GM12878 (cell line): ENCODE results near the gene ATP6V0D1. TPM values are rescaled to one million over a fixed set of nuclear protein-coding genes. Genes with fewer than 3 reads are reported as not detected.

Experiments used
- ATAC-seq: fragments of 200-7000 bp; cut with Tn5 transposase; 3 replicates; pipeline ENCODE4 v1.9.1; 2020; ENCODE audit warnings: mild to moderate bottlenecking, moderate library complexity
- BruUV-seq: library from RNA; stranded (reverse); fragments of 400-500 nt; replicated peaks from 2 replicates; lab custom pipeline; 2021; lab: Mats Ljungman, UMichigan
- CTCF ChIA-PET: fragments of 300-600 bp; sonication (Branson Sonifier 250); formaldehyde crosslinking; extraction: SDS; loops from one replicate; lab custom pipeline; 2021; ENCODE audit warnings: inconsistent platforms; lab: Yijun Ruan, JAX
- POLR2A ChIA-PET: fragments of 350-600 bp; formaldehyde crosslinking; extraction: SDS; loops from one replicate; lab custom pipeline; 2021; ENCODE audit warnings: inconsistent platforms; lab: Charles Lee
- RAD21 ChIA-PET: fragments of 300-600 bp; sonication (Branson Sonifier 250); formaldehyde crosslinking; loops from one replicate; lab custom pipeline; 2023; ENCODE audit warnings: antibody characterized with exemption; ENCODE audit not compliant: unreplicated experiment; lab: Charles Lee
- SMC1A ChIA-PET: fragments of 300-600 bp; sonication (Branson Sonifier 250); formaldehyde crosslinking; loops from one replicate; lab custom pipeline; 2023; ENCODE audit not compliant: unreplicated experiment, uncharacterized antibody; lab: Charles Lee
- DNase-seq: peaks from one replicate; pipeline ENCODE4 v3.0.0-alpha.2; 2011; ENCODE audit warnings: low read depth, low spot score
- FAIRE-seq: peaks from 3 replicates; lab custom pipeline; 2011; peaks lifted over from hg19 to GRCh38; lab: Jason Lieb, UNC
- H2AFZ ChIP-seq: 2 replicates; pipeline ENCODE4 v1.6.0; 2011; ENCODE audit warnings: low read depth, low read length, control low read depth; ENCODE audit not compliant: control insufficient read depth
- H3K27ac ChIP-seq: 2 replicates; pipeline ENCODE4 v1.5.1; 2011; ENCODE audit warnings: control low read depth; ENCODE audit not compliant: control insufficient read depth, insufficient read depth
- H3K27me3 ChIP-seq, 2 experiments: replicated peaks in 1 of 2; 2 replicates each; pipeline versions ENCODE4 v1.6.0 to v1.6.1; 2011; ENCODE audit warnings: low read length in 1 of 2; ENCODE audit not compliant: control insufficient read depth in 2 of 2, insufficient read depth in 2 of 2
- H3K36me3 ChIP-seq, 2 experiments: 2 replicates each; pipeline ENCODE4 v1.5.1; 2011; ENCODE audit warnings: low read length in 1 of 2; ENCODE audit not compliant: control insufficient read depth in 2 of 2, insufficient read depth in 2 of 2
- H3K4me1 ChIP-seq: 2 replicates; pipeline ENCODE4 v1.6.1; 2011; ENCODE audit warnings: mild to moderate bottlenecking, low read length, moderate library complexity, mixed read lengths; ENCODE audit not compliant: control insufficient read depth, insufficient read depth
- H3K4me2 ChIP-seq: 2 replicates; pipeline ENCODE4 v1.6.0; 2011; ENCODE audit warnings: control low read depth; ENCODE audit not compliant: control insufficient read depth, insufficient read depth
- H3K4me3 ChIP-seq: fragments of 200-600 bp; sonication (generic); 2 replicates; pipeline ENCODE4 v1.5.1; 2016
- H3K79me2 ChIP-seq: 2 replicates; pipeline ENCODE4 v1.6.0; 2011; ENCODE audit warnings: low read length; ENCODE audit not compliant: control insufficient read depth, insufficient read depth
- H3K9ac ChIP-seq: 2 replicates; pipeline ENCODE4 v1.8.0; 2011; ENCODE audit warnings: low read length, control low read depth, mixed read lengths; ENCODE audit not compliant: control insufficient read depth, insufficient read depth
- H3K9me3 ChIP-seq: replicated peaks from 3 replicates; pipeline ENCODE4 v1.5.1; 2011; ENCODE audit warnings: mild to moderate bottlenecking, low read length; ENCODE audit not compliant: control insufficient read depth, insufficient read depth
- H4K20me1 ChIP-seq: 2 replicates; pipeline ENCODE4 v1.6.0; 2011; ENCODE audit not compliant: control insufficient read depth, insufficient read depth
- BHLHE40 ChIP-seq, 2 experiments: fragments of 450-650 bp in 1 of 2; IDR thresholded peaks; 2 replicates each; pipeline ENCODE4 v1.6.1; 2011 to 2017; ENCODE audit warnings: low read depth in 2 of 2, borderline replicate concordance in 1 of 2, improper control_type of control experiment in 1 of 2, low read length in 1 of 2, mild to moderate bottlenecking in 1 of 2
- CREM ChIP-seq: IDR thresholded peaks from 2 replicates; pipeline ENCODE4 v1.6.1; 2014; ENCODE audit warnings: antibody characterized with exemption, low read depth
- KLF5 ChIP-seq: fragments of 450-650 bp; IDR thresholded peaks from 2 replicates; pipeline ENCODE4 v1.6.1; 2014; ENCODE audit warnings: mild to moderate bottlenecking; ENCODE audit not compliant: partially characterized antibody
- LARP7 ChIP-seq: fragments of 450-650 bp; IDR thresholded peaks from 2 replicates; pipeline ENCODE4 v1.6.1; 2017; ENCODE audit warnings: mild to moderate bottlenecking
- RCOR1 ChIP-seq: conservative IDR thresholded peaks from 2 replicates; pipeline ENCODE4 v1.6.1; 2012; ENCODE audit warnings: low read depth, low read length, improper control_type of control experiment
- SIX5 ChIP-seq: IDR thresholded peaks from 2 replicates; pipeline ENCODE4 v1.6.1; 2011; ENCODE audit warnings: mild to moderate bottlenecking, low read depth, low read length, moderate library complexity; ENCODE audit not compliant: severe bottlenecking
- SP1 ChIP-seq: IDR thresholded peaks from one replicate; pipeline ENCODE4 v1.6.1; 2011; ENCODE audit warnings: low read depth, low read length
- ZBTB40 ChIP-seq: fragments of 450-650 bp; IDR thresholded peaks from 2 replicates; pipeline ENCODE4 v1.6.1; 2016; ENCODE audit warnings: mild to moderate bottlenecking, moderate library complexity, borderline replicate concordance
- ZZZ3 ChIP-seq: IDR thresholded peaks from 2 replicates; pipeline ENCODE4 v1.6.1; 2011; ENCODE audit warnings: low read depth; ENCODE audit not compliant: control insufficient read depth, insufficient read length
- WGBS: methylation state at CpG from one replicate; pipeline ENCODE4 v1.1.6; 2016; ENCODE audit warnings: low lambda C conversion rate; ENCODE audit not compliant: insufficient replicate concordance, insufficient coverage; ENCODE audit errors: missing lambda C conversion rate; 5-methylcytosine and 5-hydroxymethylcytosine counted together
- in situ Hi-C: fragments of 300-500 bp; cut with MboI; formaldehyde crosslinking; loops from 9 replicates; pipeline ENCODE4 v1.14.3; 2018; ENCODE audit warnings: mixed read lengths
- intact Hi-C: fragments of 100-400 bp; cut with micrococcal nuclease; formaldehyde crosslinking; loops from one replicate; pipeline ENCODE4 v1.14.2; 2022; ENCODE audit not compliant: unreplicated experiment
- polyA plus RNA-seq, 11 experiments: library from polyadenylated mRNA; depleted of rRNA in 4 of 11; unstranded in 6 of 11; stranded (reverse) in 5 of 11; fragments of >200 nt; fragmentation: Nextera tagmentation in 4 of 11; fragmentation: Illumina TruSeq in 1 of 11; extraction: Ambion mirVana in 4 of 11; extraction: Trizol in 1 of 11; gene quantifications; 1 replicate in 1 of 11; 2 replicates in 10 of 11; pipeline versions ENCODE4 v1.2.1 to v1.2.3, GENCODE V29; 2011 to 2016; ENCODE audit warnings: inconsistent platforms in 2 of 11, missing spikeins in 2 of 11, low read depth in 1 of 11
- total RNA-seq, 4 experiments: library from RNA; depleted of rRNA in 3 of 4; stranded (reverse); fragments of >200 nt in 3 of 4; fragmentation: Illumina TruSeq in 1 of 4; extraction: Trizol in 1 of 4; gene quantifications; 2 replicates each; pipeline versions ENCODE4 v1.2.1 to v1.2.3, GENCODE V29; 2013 to 2021
- TF ChIP-seq, protein P1 (sequence below): fragments of 450-650 bp; formaldehyde crosslinking; IDR thresholded peaks from 2 replicates; pipeline ENCODE4 v1.4.0; 2022; ENCODE audit warnings: mild to moderate bottlenecking, moderate library complexity
- TF ChIP-seq, protein P2 (sequence below): fragments of 450-650 bp; IDR thresholded peaks from 2 replicates; pipeline ENCODE4 v1.6.1; 2017; ENCODE audit warnings: mild to moderate bottlenecking, low read depth, inconsistent platforms; ENCODE audit not compliant: poor library complexity, severe bottlenecking

The ATP6V0D1 gene
- total and polyA plus RNA-seq, 10 of the 15 experiments (the other 5 are each of a cell fraction or from before 2014, with no cell fraction given): 28.1 to 141 (median 70.3) TPM

DNA sequence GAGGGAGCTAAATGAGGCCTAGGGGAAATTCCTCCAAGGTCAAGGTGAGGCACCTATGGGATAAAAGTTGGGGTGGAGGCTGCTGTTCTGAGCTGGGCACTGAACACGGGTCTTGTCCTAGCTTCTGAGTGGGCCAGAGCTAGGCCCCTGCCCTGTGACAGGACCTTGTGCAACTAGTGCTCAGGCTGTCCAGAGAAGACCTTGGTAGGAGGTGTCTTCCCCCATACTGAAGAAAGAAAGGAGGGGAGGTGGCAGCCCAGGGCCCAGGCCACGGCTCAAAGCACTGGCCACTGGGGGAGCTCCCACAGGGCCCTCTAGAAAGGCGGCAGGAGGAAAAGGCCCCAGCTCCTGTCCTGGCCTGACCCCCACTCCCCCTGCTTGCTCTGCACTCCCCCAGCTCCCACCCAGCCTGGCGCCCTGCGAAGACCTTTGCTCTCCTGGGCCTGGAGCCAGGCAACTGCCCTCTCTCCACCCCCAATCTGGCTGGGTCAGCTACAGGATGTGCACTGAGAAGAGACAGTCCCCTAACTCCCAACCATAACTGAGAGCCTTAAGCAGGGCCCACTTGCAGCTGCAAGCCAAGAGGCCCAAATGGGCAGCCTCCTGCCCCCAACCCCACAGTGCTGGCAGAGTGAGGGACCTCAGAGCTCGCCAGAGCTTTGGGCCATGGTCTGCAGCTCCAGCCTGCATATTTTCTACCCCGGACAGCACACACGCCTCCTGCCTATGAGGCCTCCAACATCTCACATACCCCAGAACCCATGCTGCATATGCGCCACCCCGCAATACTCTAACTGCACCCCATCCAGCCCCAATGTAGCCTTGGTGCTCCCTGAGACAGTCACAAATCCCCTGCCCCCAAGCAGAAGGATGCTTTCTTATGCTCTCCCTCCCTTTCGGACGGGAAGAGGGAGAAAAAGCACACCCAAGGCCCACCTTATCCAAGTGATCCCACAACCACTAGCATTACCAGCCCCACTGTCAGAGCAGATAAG lies 34.7 kb downstream of the ATP6V0D1 start:
- H2AFZ ChIP-seq: no peak overlapping the region
- H3K4me2 ChIP-seq: no peak overlapping the region
- FAIRE-seq (no peak), DNase-seq (no peak), ATAC-seq (no peak)
- H3K4me3 ChIP-seq: no peak overlapping the region
- no peaks in the 10 kb centered on the region for H3K9me3 ChIP-seq
- ChIA-PET CTCF (interaction anchor here (0.7 to 7.7 kb wide), 8 partner anchors 9 to 185 kb away, joined by 3 to 84 read pairs (median 5); no protein-coding TSS in a partner anchor), SMC1A (interaction anchor here (1.4 to 2.5 kb wide), 2 partner anchors 18 kb away, joined by 3 to 13 read pairs; no protein-coding TSS in a partner anchor), POLR2A (no interaction called here), RAD21 (interaction anchor here (0.8 to 1.8 kb wide), 6 partner anchors 11 to 185 kb away, joined by 3 to 18 read pairs (median 4); no protein-coding TSS in a partner anchor)
- 95% methylated on average over 12 of the region's 12 CpGs for WGBS
- intact Hi-C loops (no loop called here), in situ Hi-C loops (no loop called here)
- H3K27ac ChIP-seq: no peak overlapping the region
- no peaks in the 10 kb centered on the region for H3K4me1 ChIP-seq
- no TSS peak for BruUV-seq
- 0 out of 2 replicates have a peak, but pooled peaks cover 4% of the 10 kb centered on the region for H4K20me1 ChIP-seq
- H3K36me3 ChIP-seq: peaks cover 4 to 17% of the 10 kb centered on the region in 2 experiments
- no peaks in the 10 kb centered on the region for H3K79me2 ChIP-seq
- H3K27me3 ChIP-seq: no peaks in the 10 kb centered on the region
- no peak overlapping the region for H3K9ac ChIP-seq
- TF ChIP-seq CREM (no peak), ZBTB40 (no peak), SIX5 (no peak), KLF5 (no peak), SP1 (no peak), RCOR1 (no peak), BHLHE40 (IDR thresholded peaks at IDR 0.05; ENCODE audit: borderline replicate concordance in 1 of 2, low read depth in 2 of 2, low read length in 1 of 2) (no peak), LARP7 (no peak), ZZZ3 (no peak)
- TF ChIP-seq, protein P1, sequence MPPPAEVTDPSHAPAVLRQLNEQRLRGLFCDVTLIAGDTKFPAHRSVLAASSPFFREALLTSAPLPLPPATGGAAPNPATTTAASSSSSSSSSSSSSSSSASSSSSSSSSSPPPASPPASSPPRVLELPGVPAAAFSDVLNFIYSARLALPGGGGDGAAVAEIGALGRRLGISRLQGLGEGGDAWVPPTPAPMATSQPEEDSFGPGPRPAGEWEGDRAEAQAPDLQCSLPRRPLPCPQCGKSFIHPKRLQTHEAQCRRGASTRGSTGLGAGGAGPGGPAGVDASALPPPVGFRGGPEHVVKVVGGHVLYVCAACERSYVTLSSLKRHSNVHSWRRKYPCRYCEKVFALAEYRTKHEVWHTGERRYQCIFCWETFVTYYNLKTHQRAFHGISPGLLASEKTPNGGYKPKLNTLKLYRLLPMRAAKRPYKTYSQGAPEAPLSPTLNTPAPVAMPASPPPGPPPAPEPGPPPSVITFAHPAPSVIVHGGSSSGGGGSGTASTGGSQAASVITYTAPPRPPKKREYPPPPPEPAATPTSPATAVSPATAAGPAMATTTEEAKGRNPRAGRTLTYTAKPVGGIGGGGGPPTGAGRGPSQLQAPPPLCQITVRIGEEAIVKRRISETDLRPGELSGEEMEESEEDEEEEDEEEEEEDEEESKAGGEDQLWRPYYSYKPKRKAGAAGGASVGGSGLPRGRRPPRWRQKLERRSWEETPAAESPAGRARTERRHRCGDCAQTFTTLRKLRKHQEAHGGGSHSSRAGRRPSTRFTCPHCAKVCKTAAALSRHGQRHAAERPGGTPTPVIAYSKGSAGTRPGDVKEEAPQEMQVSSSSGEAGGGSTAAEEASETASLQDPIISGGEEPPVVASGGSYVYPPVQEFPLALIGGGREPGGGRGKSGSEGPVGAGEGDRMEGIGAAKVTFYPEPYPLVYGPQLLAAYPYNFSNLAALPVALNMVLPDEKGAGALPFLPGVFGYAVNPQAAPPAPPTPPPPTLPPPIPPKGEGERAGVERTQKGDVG: no peak
- TF ChIP-seq, protein P2, sequence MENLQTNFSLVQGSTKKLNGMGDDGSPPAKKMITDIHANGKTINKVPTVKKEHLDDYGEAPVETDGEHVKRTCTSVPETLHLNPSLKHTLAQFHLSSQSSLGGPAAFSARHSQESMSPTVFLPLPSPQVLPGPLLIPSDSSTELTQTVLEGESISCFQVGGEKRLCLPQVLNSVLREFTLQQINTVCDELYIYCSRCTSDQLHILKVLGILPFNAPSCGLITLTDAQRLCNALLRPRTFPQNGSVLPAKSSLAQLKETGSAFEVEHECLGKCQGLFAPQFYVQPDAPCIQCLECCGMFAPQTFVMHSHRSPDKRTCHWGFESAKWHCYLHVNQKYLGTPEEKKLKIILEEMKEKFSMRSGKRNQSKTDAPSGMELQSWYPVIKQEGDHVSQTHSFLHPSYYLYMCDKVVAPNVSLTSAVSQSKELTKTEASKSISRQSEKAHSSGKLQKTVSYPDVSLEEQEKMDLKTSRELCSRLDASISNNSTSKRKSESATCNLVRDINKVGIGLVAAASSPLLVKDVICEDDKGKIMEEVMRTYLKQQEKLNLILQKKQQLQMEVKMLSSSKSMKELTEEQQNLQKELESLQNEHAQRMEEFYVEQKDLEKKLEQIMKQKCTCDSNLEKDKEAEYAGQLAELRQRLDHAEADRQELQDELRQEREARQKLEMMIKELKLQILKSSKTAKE: no peak
